ENCODE results near the gene MEIS1. TPM values are rescaled to one million over a fixed set of nuclear protein-coding genes. Genes with fewer than 3 reads are reported as not detected.

The MEIS1 gene
- total and polyA plus RNA-seq, 2 of the 8 experiments (the other 6 are each of a cell fraction or from before 2014, with no cell fraction given): 0.17 to 1.2 TPM

GRCh38 chr2:66445925-66446871 is 11.3 kb downstream of the MEIS1 start (continued):
- TF ChIP-seq NRF1 (IDR thresholded peaks at IDR 0.05; ENCODE audit: low read depth, low read length): no peak
- TF ChIP-seq POU5F1 (IDR thresholded peaks at IDR 0.05; ENCODE audit: low read depth, low read length): no peak
- no peak for TF ChIP-seq CHD2 (IDR thresholded peaks at IDR 0.05; ENCODE audit: low read length)
- TF ChIP-seq TBP (IDR thresholded peaks at IDR 0.05; ENCODE audit: low read depth, low read length): 0 out of 2 replicates have a peak, but pooled peaks have one; percentile 33
- TF ChIP-seq CBX5 (IDR thresholded peaks at IDR 0.05; ENCODE audit: low read depth, low read length): no peak
- TF ChIP-seq, protein P1, sequence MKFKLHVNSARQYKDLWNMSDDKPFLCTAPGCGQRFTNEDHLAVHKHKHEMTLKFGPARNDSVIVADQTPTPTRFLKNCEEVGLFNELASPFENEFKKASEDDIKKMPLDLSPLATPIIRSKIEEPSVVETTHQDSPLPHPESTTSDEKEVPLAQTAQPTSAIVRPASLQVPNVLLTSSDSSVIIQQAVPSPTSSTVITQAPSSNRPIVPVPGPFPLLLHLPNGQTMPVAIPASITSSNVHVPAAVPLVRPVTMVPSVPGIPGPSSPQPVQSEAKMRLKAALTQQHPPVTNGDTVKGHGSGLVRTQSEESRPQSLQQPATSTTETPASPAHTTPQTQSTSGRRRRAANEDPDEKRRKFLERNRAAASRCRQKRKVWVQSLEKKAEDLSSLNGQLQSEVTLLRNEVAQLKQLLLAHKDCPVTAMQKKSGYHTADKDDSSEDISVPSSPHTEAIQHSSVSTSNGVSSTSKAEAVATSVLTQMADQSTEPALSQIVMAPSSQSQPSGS (IDR thresholded peaks at IDR 0.05; ENCODE audit: low read length): no peak
- TF ChIP-seq CTBP2 (IDR thresholded peaks at IDR 0.05; ENCODE audit: borderline replicate concordance, insufficient read depth, insufficient read length, low read length): peak; percentile 92
- peak; percentile 69; the same call in 1 of the 2 replicates for TF ChIP-seq SUZ12 (IDR thresholded peaks at IDR 0.05; ENCODE audit: low read length)
- no peak for TF ChIP-seq GABPA (IDR thresholded peaks at IDR 0.05; ENCODE audit: borderline replicate concordance, insufficient read depth, low read length)

Data from H1 (cell line).